A549 (cell line): ENCODE data around the gene TXLNG. TPM values are rescaled to one million over a fixed set of nuclear protein-coding genes. Genes with fewer than 3 reads are reported as not detected.

Experiments
- ATAC-seq, 2 experiments: fragments of 200-7000 bp in 1 of 2; fragments of >200 bp in 1 of 2; cut with Nextera tagmentation in 1 of 2; cut with Tn5 transposase in 1 of 2; 3 replicates each; pipeline versions ENCODE4 v1.8.0 to v1.9.1; 2018 to 2020; ENCODE audit warnings: mild to moderate bottlenecking in 1 of 2, moderate library complexity in 1 of 2
- CTCF ChIA-PET: fragments of 300-600 bp; sonication (Branson Sonifier 250); formaldehyde crosslinking; extraction: SDS; loops from one replicate; lab custom pipeline; 2021; ENCODE audit warnings: antibody characterized with exemption, inconsistent platforms; lab: Yijun Ruan, JAX
- POLR2A ChIA-PET: fragments of 350-600 bp; formaldehyde crosslinking; extraction: SDS; loops from one replicate; lab custom pipeline; 2021; ENCODE audit warnings: antibody characterized with exemption, inconsistent platforms; lab: Yijun Ruan, JAX
- DNase-seq, 2 experiments: peaks; one replicate each; pipeline versions ENCODE4 v3.0.0 to v3.0.0-alpha.2; 2011 to 2016; ENCODE audit warnings: low read depth in 1 of 2, low spot score in 1 of 2
- FAIRE-seq: peaks from 2 replicates; lab custom pipeline; 2011; peaks lifted over from hg19 to GRCh38; lab: Jason Lieb, UNC
- H3K27ac ChIP-seq, 2 experiments: fragments of >200 bp; sonication (Bioruptor Twin); formaldehyde crosslinking; 3 replicates each; pipeline ENCODE4 v1.5.1; 2016 to 2017
- H3K4me1 ChIP-seq: fragments of >200 bp; sonication (Bioruptor Twin); formaldehyde crosslinking; 3 replicates; pipeline ENCODE4 v1.6.1; 2016
- H3K4me2 ChIP-seq: fragments of >200 bp; sonication (Bioruptor Twin); formaldehyde crosslinking; 3 replicates; pipeline ENCODE4 v1.6.1; 2016
- H3K4me3 ChIP-seq: fragments of >200 bp; sonication (Bioruptor Twin); formaldehyde crosslinking; 3 replicates; pipeline ENCODE4 v1.5.1; 2016
- H3K9me3 ChIP-seq: fragments of >200 bp; sonication (Bioruptor Twin); formaldehyde crosslinking; 3 replicates; pipeline ENCODE4 v1.6.1; 2016
- CHD2 ChIP-seq: fragments of 150-350 bp; IDR thresholded peaks from 2 replicates; pipeline ENCODE4 v1.6.1; 2014; ENCODE audit warnings: low read length; ENCODE audit not compliant: partially characterized antibody
- ESRRA ChIP-seq: fragments of 150-350 bp; IDR thresholded peaks from 2 replicates; pipeline ENCODE4 v1.6.1; 2014; ENCODE audit warnings: mild to moderate bottlenecking, low read length, borderline replicate concordance
- HEYL ChIP-seq: fragments of 250-450 bp; sonication (Bioruptor Pico); IDR thresholded peaks from 2 replicates; pipeline ENCODE4 v1.8.0; 2021; ENCODE audit warnings: mild to moderate bottlenecking, moderate library complexity
- JUN ChIP-seq, 2 experiments: fragments of >200 bp; sonication (Bioruptor Twin); formaldehyde crosslinking; IDR thresholded peaks; 2 replicates in 1 of 2; 3 replicates in 1 of 2; pipeline ENCODE4 v1.6.1; 2016 to 2017
- PHF8 ChIP-seq: fragments of 200-600 bp; sonication (generic); IDR thresholded peaks from 2 replicates; pipeline ENCODE4 v1.6.1; 2016; ENCODE audit warnings: low read depth, mild to moderate bottlenecking, antibody characterized with exemption, moderate library complexity, borderline replicate concordance
- POLR2A ChIP-seq: IDR thresholded peaks from 2 replicates; pipeline ENCODE4 v1.6.1; 2012; ENCODE audit warnings: mild to moderate bottlenecking, low read length
- TFCP2L1 ChIP-seq: fragments of 250-450 bp; sonication (Bioruptor Pico); IDR thresholded peaks from 2 replicates; pipeline ENCODE4 v1.5.0; 2021; ENCODE audit warnings: mild to moderate bottlenecking
- TP53 ChIP-seq: fragments of 250-450 bp; sonication (Bioruptor Pico); IDR thresholded peaks from 2 replicates; pipeline ENCODE4 v1.5.0; 2021; ENCODE audit warnings: mild to moderate bottlenecking, moderate library complexity
- WGBS: methylation state at CpG from one replicate; pipeline ENCODE4 v1.1.6; 2017; ENCODE audit errors: missing lambda C conversion rate; 5-methylcytosine and 5-hydroxymethylcytosine counted together
- polyA plus RNA-seq, 4 experiments: library from polyadenylated mRNA; depleted of rRNA in 3 of 4; stranded (reverse); fragments of >200 nt; fragmentation: RNase III in 1 of 4; extraction: RNeasy Plus Mini Kit Qiagen cat#74134 plus additional on column Dnase treatment in 1 of 4; gene quantifications; 2 replicates in 3 of 4; 3 replicates in 1 of 4; pipeline ENCODE4 v1.2.3, GENCODE V29; 2011 to 2017
- TF ChIP-seq, protein P1 (sequence below): fragments of 250-450 bp; sonication (Bioruptor Pico); IDR thresholded peaks from 2 replicates; pipeline ENCODE4 v1.5.0; 2021; ENCODE audit warnings: mild to moderate bottlenecking, moderate library complexity, borderline replicate concordance
- TF ChIP-seq, protein P2 (sequence below): IDR thresholded peaks from 2 replicates; pipeline ENCODE4 v1.6.1; 2012; ENCODE audit warnings: low read depth, borderline replicate concordance
- TF ChIP-seq, protein P3 (sequence below): fragments of >200 bp; sonication (Bioruptor Twin); formaldehyde crosslinking; IDR thresholded peaks from 3 replicates; pipeline ENCODE4 v1.6.1; 2016
- TF ChIP-seq, protein P4 (sequence below): fragments of 200-600 bp; sonication (generic); IDR thresholded peaks from 2 replicates; pipeline ENCODE4 v1.6.1; 2016; ENCODE audit warnings: antibody characterized with exemption, mild to moderate bottlenecking, moderate library complexity

Gene TXLNG
- polyA plus RNA-seq, 2 of the 4 experiments (the other 2 are of a cell fraction) = 16.0 to 36.8 TPM

DNA sequence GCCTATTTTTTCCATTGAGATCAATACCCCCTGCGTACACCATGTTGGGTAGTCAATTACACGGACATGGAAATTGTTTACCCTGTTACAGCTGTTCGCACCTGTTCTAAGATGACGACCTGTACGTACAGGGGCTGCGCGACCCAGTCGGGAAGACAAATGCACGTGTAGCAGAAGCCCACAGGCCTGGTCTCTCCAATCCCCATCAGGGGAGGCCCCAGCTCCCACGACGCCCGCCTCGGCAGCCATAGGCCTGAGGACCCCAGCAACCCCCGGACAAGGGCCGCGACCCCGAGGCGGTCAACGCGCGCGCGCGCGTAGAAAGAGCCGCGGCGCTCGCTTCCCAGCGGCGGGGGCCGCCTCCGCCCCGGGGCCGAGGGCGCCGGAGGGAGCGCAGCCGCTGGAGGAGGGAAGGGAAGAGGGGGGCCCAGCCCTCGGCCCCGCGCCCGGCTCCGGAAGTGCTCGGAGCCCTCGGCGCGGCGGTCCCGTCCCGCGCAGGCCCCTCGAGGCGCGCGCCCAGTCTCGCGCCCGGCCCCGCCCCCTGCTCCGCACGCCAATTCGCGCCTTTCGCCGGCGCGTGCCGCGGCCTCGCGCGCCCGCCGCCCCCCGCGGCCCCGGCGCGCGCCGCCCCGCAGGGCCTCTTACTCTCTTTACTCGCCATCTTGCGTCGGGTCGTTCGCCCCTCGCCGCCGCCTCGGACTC lies 83.3 kb downstream of the TXLNG start:
- ATAC-seq (peak; percentile 60 to 70), FAIRE-seq (no peak), DNase-seq (peak in 1 of 2 experiments; percentile 32)
- TF ChIP-seq, protein P1, sequence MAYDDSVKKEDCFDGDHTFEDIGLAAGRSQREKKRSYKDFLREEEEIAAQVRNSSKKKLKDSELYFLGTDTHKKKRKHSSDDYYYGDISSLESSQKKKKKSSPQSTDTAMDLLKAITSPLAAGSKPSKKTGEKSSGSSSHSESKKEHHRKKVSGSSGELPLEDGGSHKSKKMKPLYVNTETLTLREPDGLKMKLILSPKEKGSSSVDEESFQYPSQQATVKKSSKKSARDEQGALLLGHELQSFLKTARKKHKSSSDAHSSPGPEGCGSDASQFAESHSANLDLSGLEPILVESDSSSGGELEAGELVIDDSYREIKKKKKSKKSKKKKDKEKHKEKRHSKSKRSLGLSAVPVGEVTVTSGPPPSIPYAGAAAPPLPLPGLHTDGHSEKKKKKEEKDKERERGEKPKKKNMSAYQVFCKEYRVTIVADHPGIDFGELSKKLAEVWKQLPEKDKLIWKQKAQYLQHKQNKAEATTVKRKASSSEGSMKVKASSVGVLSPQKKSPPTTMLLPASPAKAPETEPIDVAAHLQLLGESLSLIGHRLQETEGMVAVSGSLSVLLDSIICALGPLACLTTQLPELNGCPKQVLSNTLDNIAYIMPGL = no peak
- TF ChIP-seq, protein P2, sequence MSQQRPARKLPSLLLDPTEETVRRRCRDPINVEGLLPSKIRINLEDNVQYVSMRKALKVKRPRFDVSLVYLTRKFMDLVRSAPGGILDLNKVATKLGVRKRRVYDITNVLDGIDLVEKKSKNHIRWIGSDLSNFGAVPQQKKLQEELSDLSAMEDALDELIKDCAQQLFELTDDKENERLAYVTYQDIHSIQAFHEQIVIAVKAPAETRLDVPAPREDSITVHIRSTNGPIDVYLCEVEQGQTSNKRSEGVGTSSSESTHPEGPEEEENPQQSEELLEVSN = peak; percentile 17; the same call in 1 of the 2 replicates
- Histone ChIP-seq H3K4me3 (peak overlapping the region; percentile 81), H3K9me3 (no peaks in the 10 kb centered on the region), H3K27ac (peak overlapping the region; percentile 90 to 98), H3K4me2 (peak overlapping the region; percentile 92), H3K4me1 (peaks cover 24% of the 10 kb centered on the region)
- ChIA-PET POLR2A (interaction anchor here (2.9 kb wide), 1 partner anchor 13 kb away, joined by 22 read pairs; no protein-coding TSS in a partner anchor), CTCF (interaction anchor here (1.3 to 6.2 kb wide), 2 partner anchors 13 to 22 kb away, joined by 3 to 47 read pairs; no protein-coding TSS in a partner anchor)
- WGBS = 0% methylated on average over 9 of the region's 92 CpGs

DNA sequence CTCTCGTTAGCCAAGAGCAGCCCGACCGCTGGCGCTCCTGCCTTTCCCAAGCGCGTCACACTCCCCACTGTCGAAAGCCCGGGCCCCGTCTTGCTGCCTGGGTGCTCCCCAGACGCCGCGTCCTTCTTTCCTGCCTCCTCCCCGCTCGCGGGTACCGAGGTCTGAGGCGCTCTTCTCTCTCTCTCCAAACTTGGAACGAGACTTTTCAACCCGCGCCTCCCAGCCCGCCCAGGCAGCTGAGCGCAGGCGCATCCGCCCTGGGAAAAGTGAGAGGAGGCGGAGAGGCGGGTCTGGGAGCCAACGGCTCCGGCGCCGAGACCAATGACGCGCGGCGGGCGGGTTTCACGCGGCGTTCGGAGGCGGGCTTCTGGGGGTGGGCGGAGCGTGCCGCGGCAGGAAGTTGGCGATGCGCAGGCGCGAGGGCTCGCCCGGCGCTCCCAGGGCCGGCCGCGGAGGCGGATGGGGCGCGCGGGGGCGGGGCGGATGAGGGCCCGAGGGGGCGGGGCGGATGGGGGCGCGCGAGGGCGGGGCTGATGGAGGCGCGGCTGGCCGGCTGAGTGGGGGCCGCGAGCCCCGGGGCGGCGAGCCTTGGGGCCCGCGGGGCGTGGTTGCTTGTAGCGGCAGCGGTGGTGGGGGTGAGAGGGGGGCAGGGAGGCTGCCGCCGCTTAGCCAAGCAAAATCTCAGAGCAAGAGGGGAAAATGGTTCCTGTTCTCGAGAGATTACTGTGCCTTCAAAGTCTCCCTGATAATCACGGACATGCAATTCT lies 84.0 kb downstream of the TXLNG start, which contains the start of gene RBBP7:
Gene RBBP7 (minus strand): TSS at position 268 of the 767 bp plus-strand sequence. CDS start 309 bp downstream, outside the sequence.
- Histone ChIP-seq H3K9me3 (no peaks in the 10 kb centered on the region), H3K27ac (peak within 1 kb of the TSS; percentile 90 to 98), H3K4me1 (peaks cover 24% of the 10 kb centered on the region), H3K4me3 (peak within 1 kb of the TSS; percentile 81), H3K4me2 (peak within 1 kb of the TSS; percentile 92)
- POLR2A ChIA-PET = interaction anchor here (1.1 to 2.9 kb wide), 2 partner anchors 10 to 12 kb away, joined by 4 to 22 read pairs; no protein-coding TSS in a partner anchor
- CTCF ChIA-PET = interaction anchor here (1.3 to 6.2 kb wide), 2 partner anchors 12 to 21 kb away, joined by 3 to 47 read pairs; no protein-coding TSS in a partner anchor
- no peak for FAIRE-seq
- ATAC-seq = peak; percentile 90 to 92
- peak; percentile 62; the same call in 1 of the 2 replicates for TF ChIP-seq PHF8
- TF ChIP-seq TFCP2L1 (CRISPR knock-in tag) = 0 out of 2 replicates have a peak, but pooled peaks have one; percentile 33
- no peak for TF ChIP-seq HEYL (CRISPR knock-in tag)
- TF ChIP-seq, protein P3, sequence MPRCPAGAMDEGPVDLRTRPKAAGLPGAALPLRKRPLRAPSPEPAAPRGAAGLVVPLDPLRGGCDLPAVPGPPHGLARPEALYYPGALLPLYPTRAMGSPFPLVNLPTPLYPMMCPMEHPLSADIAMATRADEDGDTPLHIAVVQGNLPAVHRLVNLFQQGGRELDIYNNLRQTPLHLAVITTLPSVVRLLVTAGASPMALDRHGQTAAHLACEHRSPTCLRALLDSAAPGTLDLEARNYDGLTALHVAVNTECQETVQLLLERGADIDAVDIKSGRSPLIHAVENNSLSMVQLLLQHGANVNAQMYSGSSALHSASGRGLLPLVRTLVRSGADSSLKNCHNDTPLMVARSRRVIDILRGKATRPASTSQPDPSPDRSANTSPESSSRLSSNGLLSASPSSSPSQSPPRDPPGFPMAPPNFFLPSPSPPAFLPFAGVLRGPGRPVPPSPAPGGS = 0 out of 3 replicates have a peak, but pooled peaks have one; percentile 19
- peak; percentile 64 for TF ChIP-seq POLR2A
- no peak for TF ChIP-seq TP53 (CRISPR knock-in tag)
- TF ChIP-seq CHD2 = peak; percentile 72
- TF ChIP-seq ESRRA = no peak
- TF ChIP-seq, protein P4, sequence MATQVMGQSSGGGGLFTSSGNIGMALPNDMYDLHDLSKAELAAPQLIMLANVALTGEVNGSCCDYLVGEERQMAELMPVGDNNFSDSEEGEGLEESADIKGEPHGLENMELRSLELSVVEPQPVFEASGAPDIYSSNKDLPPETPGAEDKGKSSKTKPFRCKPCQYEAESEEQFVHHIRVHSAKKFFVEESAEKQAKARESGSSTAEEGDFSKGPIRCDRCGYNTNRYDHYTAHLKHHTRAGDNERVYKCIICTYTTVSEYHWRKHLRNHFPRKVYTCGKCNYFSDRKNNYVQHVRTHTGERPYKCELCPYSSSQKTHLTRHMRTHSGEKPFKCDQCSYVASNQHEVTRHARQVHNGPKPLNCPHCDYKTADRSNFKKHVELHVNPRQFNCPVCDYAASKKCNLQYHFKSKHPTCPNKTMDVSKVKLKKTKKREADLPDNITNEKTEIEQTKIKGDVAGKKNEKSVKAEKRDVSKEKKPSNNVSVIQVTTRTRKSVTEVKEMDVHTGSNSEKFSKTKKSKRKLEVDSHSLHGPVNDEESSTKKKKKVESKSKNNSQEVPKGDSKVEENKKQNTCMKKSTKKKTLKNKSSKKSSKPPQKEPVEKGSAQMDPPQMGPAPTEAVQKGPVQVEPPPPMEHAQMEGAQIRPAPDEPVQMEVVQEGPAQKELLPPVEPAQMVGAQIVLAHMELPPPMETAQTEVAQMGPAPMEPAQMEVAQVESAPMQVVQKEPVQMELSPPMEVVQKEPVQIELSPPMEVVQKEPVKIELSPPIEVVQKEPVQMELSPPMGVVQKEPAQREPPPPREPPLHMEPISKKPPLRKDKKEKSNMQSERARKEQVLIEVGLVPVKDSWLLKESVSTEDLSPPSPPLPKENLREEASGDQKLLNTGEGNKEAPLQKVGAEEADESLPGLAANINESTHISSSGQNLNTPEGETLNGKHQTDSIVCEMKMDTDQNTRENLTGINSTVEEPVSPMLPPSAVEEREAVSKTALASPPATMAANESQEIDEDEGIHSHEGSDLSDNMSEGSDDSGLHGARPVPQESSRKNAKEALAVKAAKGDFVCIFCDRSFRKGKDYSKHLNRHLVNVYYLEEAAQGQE = peak; percentile 62
- TF ChIP-seq JUN (IDR thresholded peaks at IDR 0.05) = peak in 1 of 2 experiments; percentile 54; a peak in 2 of 5 replicates
- TF ChIP-seq, protein P2 = peak; percentile 18; the same call in 1 of the 2 replicates
- DNase-seq = peak; percentile 60 to 91
- 2% methylated on average over 27 of the region's 84 CpGs for WGBS
